K562 (cell line): ENCODE data around the gene ST7. TPM values are rescaled to one million over a fixed set of nuclear protein-coding genes. Genes with fewer than 3 reads are reported as not detected.

ENCODE experiments used
- ATAC-seq: fragments of 200-7000 bp; cut with Tn5 transposase; 3 replicates; pipeline ENCODE4 v1.9.1; 2020; ENCODE audit warnings: moderate library complexity
- BruUV-seq: library from RNA; stranded (reverse); fragments of 400-500 nt; replicated peaks from 2 replicates; lab custom pipeline; 2021; lab: Mats Ljungman, UMichigan
- CTCF ChIA-PET: fragments of 300-600 bp; formaldehyde crosslinking; extraction: SDS; loops from one replicate; lab custom pipeline; 2021; ENCODE audit warnings: low intra/inter-chr PET ratio; lab: Yijun Ruan, JAX
- POLR2A ChIA-PET: fragments of 300-600, 350-650 bp; sonication (Branson Sonifier 250); formaldehyde crosslinking; extraction: SDS; loops from one replicate; lab custom pipeline; 2021; ENCODE audit warnings: antibody characterized with exemption, inconsistent platforms; lab: Yijun Ruan, JAX
- DNase-seq, 4 experiments: peaks; one replicate each; pipeline versions ENCODE4 v3.0.0 to v3.0.0-alpha.2; 2011 to 2018; ENCODE audit warnings: low spot score in 3 of 4, mixed read lengths in 3 of 4; ENCODE audit errors: extremely low read depth in 1 of 4
- FAIRE-seq: peaks from 2 replicates; lab custom pipeline; 2011; peaks lifted over from hg19 to GRCh38; lab: Jason Lieb, UNC
- H2AFZ ChIP-seq: 2 replicates; pipeline ENCODE4 v1.6.0; 2011; ENCODE audit warnings: low read depth, low read length, control low read depth, inconsistent platforms
- H3K27ac ChIP-seq: fragments of 200-600 bp; 3 replicates; pipeline ENCODE4 v1.8.0; 2011; ENCODE audit warnings: low read depth, mild to moderate bottlenecking, control low read depth, inconsistent platforms, low read length, moderate library complexity, mixed read lengths; ENCODE audit errors: extremely low read depth
- H3K27me3 ChIP-seq, 2 experiments: fragments of 300-600 bp in 1 of 2; 2 replicates in 1 of 2; 3 replicates in 1 of 2; pipeline versions ENCODE4 v1.6.0 to v1.8.0; 2011; ENCODE audit warnings: inconsistent platforms in 2 of 2, low read length in 2 of 2, mild to moderate bottlenecking in 1 of 2, mixed read lengths in 1 of 2, moderate library complexity in 1 of 2; ENCODE audit not compliant: control insufficient read depth in 2 of 2, insufficient read depth in 2 of 2
- H3K36me3 ChIP-seq: fragments of 300-600 bp; 3 replicates; pipeline ENCODE4 v1.8.0; 2011; ENCODE audit warnings: mild to moderate bottlenecking, low read length, inconsistent platforms; ENCODE audit not compliant: control insufficient read depth, insufficient read depth
- H3K4me1 ChIP-seq, 2 experiments: fragments of 200-600 bp in 1 of 2; replicated peaks in 1 of 2; 2 replicates in 1 of 2; 3 replicates in 1 of 2; pipeline versions ENCODE4 v1.5.1 to v1.8.0; 2011; ENCODE audit warnings: inconsistent platforms in 2 of 2, low read length in 2 of 2, mild to moderate bottlenecking in 1 of 2, mixed read lengths in 1 of 2, moderate library complexity in 1 of 2; ENCODE audit not compliant: control insufficient read depth in 2 of 2, insufficient read depth in 2 of 2
- H3K4me2 ChIP-seq: 2 replicates; pipeline ENCODE4 v1.6.1; 2011; ENCODE audit warnings: low read length, control low read depth, inconsistent platforms, mixed read lengths; ENCODE audit not compliant: insufficient read depth
- H3K4me3 ChIP-seq: fragments of 200-600 bp; sonication (generic), shearing (Covaris generic); 2 replicates; pipeline ENCODE4 v1.5.1; 2016; ENCODE audit warnings: control low read depth, inconsistent platforms
- H3K79me2 ChIP-seq: fragments of 200-600 bp; 3 replicates; pipeline ENCODE4 v1.8.0; 2011; ENCODE audit warnings: low read length, inconsistent platforms; ENCODE audit not compliant: control insufficient read depth, insufficient read depth
- H3K9ac ChIP-seq, 2 experiments: 2 replicates each; pipeline versions ENCODE4 v1.6.0 to v1.6.1; 2011; ENCODE audit warnings: low read depth in 2 of 2, low read length in 2 of 2, control low read depth in 1 of 2, inconsistent platforms in 1 of 2, mild to moderate bottlenecking in 1 of 2, mixed read lengths in 1 of 2; ENCODE audit not compliant: insufficient read depth in 1 of 2
- H3K9me1 ChIP-seq: one replicate; pipeline ENCODE4 v1.6.0; 2011; ENCODE audit warnings: inconsistent platforms, mild to moderate bottlenecking, low read length, moderate library complexity; ENCODE audit not compliant: control insufficient read depth, insufficient read depth
- H3K9me3 ChIP-seq: replicated peaks from 2 replicates; pipeline ENCODE4 v1.5.1; 2011; ENCODE audit warnings: low read depth, low read length, inconsistent platforms; ENCODE audit not compliant: control insufficient read depth, insufficient read depth
- H4K20me1 ChIP-seq: replicated peaks from 2 replicates; pipeline ENCODE4 v1.6.1; 2011; ENCODE audit warnings: low read length, inconsistent platforms, mixed read lengths; ENCODE audit not compliant: control insufficient read depth, insufficient read depth
- ATF1 ChIP-seq, 2 experiments: fragments of 450-650 bp in 1 of 2; IDR thresholded peaks; 2 replicates each; pipeline ENCODE4 v1.6.1; 2016; ENCODE audit warnings: missing compliant biosample characterization in 1 of 2, missing genetic modification characterization in 1 of 2
- CBFA2T2 ChIP-seq: fragments of 450-650 bp; conservative IDR thresholded peaks from 2 replicates; pipeline ENCODE4 v1.6.1; 2017; ENCODE audit warnings: mild to moderate bottlenecking
- CHAMP1 ChIP-seq: fragments of 450-650 bp; IDR thresholded peaks from 2 replicates; pipeline ENCODE4 v1.6.1; 2016; ENCODE audit warnings: mild to moderate bottlenecking
- CHD2 ChIP-seq: IDR thresholded peaks from 2 replicates; pipeline ENCODE4 v1.6.1; 2011; ENCODE audit warnings: low read depth, low read length
- FUS ChIP-seq: fragments of 200-400 bp; formaldehyde crosslinking; optimal IDR thresholded peaks from 2 replicates; pipeline ENCODE3; 2017; ENCODE audit warnings: low read depth, low read length
- MCM7 ChIP-seq, 2 experiments: fragments of 450-650 bp; IDR thresholded peaks; 2 replicates each; pipeline ENCODE4 v1.6.1; 2016 to 2018
- PBX2 ChIP-seq, 2 experiments: IDR thresholded peaks in 1 of 2; conservative IDR thresholded peaks in 1 of 2; 2 replicates each; pipeline ENCODE4 v1.6.1; 2016; ENCODE audit warnings: low read depth in 2 of 2, mild to moderate bottlenecking in 1 of 2, missing compliant biosample characterization in 1 of 2, missing genetic modification characterization in 1 of 2, moderate library complexity in 1 of 2
- PURB ChIP-seq: sonication (generic); formaldehyde crosslinking; IDR thresholded peaks from 2 replicates; pipeline ENCODE4 v1.9.0; 2021; ENCODE audit warnings: low read depth, mild to moderate bottlenecking, missing genetic modification reagents
- RBM39 ChIP-seq: fragments of 200-400 bp; formaldehyde crosslinking; optimal IDR thresholded peaks from 2 replicates; pipeline ENCODE3; 2018; ENCODE audit warnings: low read depth, low read length
- SP2 ChIP-seq: IDR thresholded peaks from 2 replicates; pipeline ENCODE4 v1.6.1; 2011; ENCODE audit warnings: mild to moderate bottlenecking, low read depth, low read length, moderate library complexity; ENCODE audit not compliant: poor library complexity, severe bottlenecking; ENCODE audit errors: extremely low read depth
- TAF1 ChIP-seq: IDR thresholded peaks from 2 replicates; pipeline ENCODE4 v1.6.1; 2011; ENCODE audit warnings: mild to moderate bottlenecking, low read length, moderate library complexity; ENCODE audit not compliant: insufficient read depth, control insufficient read depth, severe bottlenecking; ENCODE audit errors: extremely low read depth
- XRCC4 ChIP-seq: IDR thresholded peaks from one replicate; pipeline ENCODE4 v1.6.1; 2011; ENCODE audit not compliant: insufficient read depth, insufficient read length; ENCODE audit errors: extremely low read depth
- ZC3H8 ChIP-seq: fragments of 450-650 bp; IDR thresholded peaks from 2 replicates; pipeline ENCODE4 v1.6.1; 2017
- ZNF280A ChIP-seq: fragments of 450-650 bp; IDR thresholded peaks from 2 replicates; pipeline ENCODE4 v1.6.1; 2018; ENCODE audit warnings: mild to moderate bottlenecking, low read depth; ENCODE audit not compliant: partially characterized antibody
- ZNF75A ChIP-seq: fragments of 450-650 bp; formaldehyde crosslinking; IDR thresholded peaks from 2 replicates; pipeline ENCODE4 v1.4.0; 2020; ENCODE audit warnings: mild to moderate bottlenecking
- WGBS: fragments of 100-300 bp; shearing (Covaris generic); methylation state at CpG from one replicate; pipeline ENCODE4 v1.1.6; 2016; ENCODE audit warnings: low coverage, mixed read lengths; ENCODE audit not compliant: insufficient coverage; ENCODE audit errors: missing lambda C conversion rate; 5-methylcytosine and 5-hydroxymethylcytosine counted together
- in situ Hi-C: fragments of 300-500 bp; cut with MboI; formaldehyde crosslinking; loops from 4 replicates; pipeline ENCODE4 v1.15.0; 2018; ENCODE audit warnings: inconsistent platforms, mixed read lengths
- intact Hi-C: fragments of 100-400 bp; cut with micrococcal nuclease; formaldehyde crosslinking; loops from 2 replicates; pipeline ENCODE4 v1.14.2; 2022
- polyA plus RNA-seq, 8 experiments: library from polyadenylated mRNA; depleted of rRNA in 4 of 8; stranded (reverse) in 5 of 8; unstranded in 3 of 8; fragments of >200 nt; fragmentation: Nextera tagmentation in 2 of 8; fragmentation: Illumina TruSeq in 1 of 8; extraction: Ambion mirVana in 2 of 8; extraction: Trizol in 1 of 8; gene quantifications; 2 replicates each; pipeline versions ENCODE4 v1.2.1 to v1.2.3, GENCODE V29; 2011 to 2014; ENCODE audit warnings: inconsistent platforms in 1 of 8, missing spikeins in 1 of 8
- total RNA-seq, 7 experiments: library from RNA; depleted of rRNA in 6 of 7; stranded (reverse); fragments of >200 nt in 6 of 7; fragmentation: Illumina TruSeq in 2 of 7; extraction: Trizol in 2 of 7; gene quantifications; 2 replicates each; pipeline versions ENCODE4 v1.2.1 to v1.2.3, GENCODE V29; 2011 to 2021; ENCODE audit warnings: low replicate concordance in 1 of 7

Gene ST7
- total and polyA plus RNA-seq, 9 of the 15 experiments (the other 6 are each of a cell fraction or from before 2014, with no cell fraction given), result 23.9 to 56.3 (median 36.9) TPM

- H3K27ac ChIP-seq, result no peak overlapping the region
- in situ Hi-C loops, result no loop called here
- ATAC-seq (no peak), FAIRE-seq (no peak), DNase-seq (no peak)
- no peak overlapping the region for H3K9ac ChIP-seq
- H3K9me1 ChIP-seq, result no peaks in the 10 kb centered on the region
- no peaks in the 10 kb centered on the region for H3K4me1 ChIP-seq
- H3K79me2 ChIP-seq, result peaks cover 52% of the 10 kb centered on the region
- intact Hi-C loops, result no loop called here
- H3K4me2 ChIP-seq, result no peak overlapping the region
- no peaks in the 10 kb centered on the region for H3K27me3 ChIP-seq
- H3K36me3 ChIP-seq, result no peaks in the 10 kb centered on the region; the same call in 2 of the 3 replicates
- POLR2A ChIA-PET, result interaction anchor here (1.3 kb wide), 1 partner anchor 16 kb away, joined by 6 read pairs; no protein-coding TSS in a partner anchor
- H2AFZ ChIP-seq, result no peak overlapping the region
- CTCF ChIA-PET, result no interaction called here
- H3K9me3 ChIP-seq, result no peaks in the 10 kb centered on the region
- WGBS, result 83% methylated on average over 1 of the region's 1 CpG
- no peaks in the 10 kb centered on the region for H4K20me1 ChIP-seq
- no peak overlapping the region for H3K4me3 ChIP-seq
- no TSS peak for BruUV-seq
- no peak for TF ChIP-seq CHD2
- no peak for TF ChIP-seq RBM39
- TF ChIP-seq CHAMP1, result no peak
- TF ChIP-seq ATF1 (CRISPR knock-in tag; IDR thresholded peaks at IDR 0.05), result no peak
- no peak for TF ChIP-seq ATF1 (tag; IDR thresholded peaks at IDR 0.05)
- no peak for TF ChIP-seq PBX2 (CRISPR knock-in tag; IDR thresholded peaks at IDR 0.05; ENCODE audit: low read depth)
- no peak for TF ChIP-seq PBX2 (tag; conservative IDR thresholded peaks at IDR 0.05; ENCODE audit: low read depth)
- TF ChIP-seq ZNF280A, result no peak
- TF ChIP-seq TAF1, result no peak
- no peak for TF ChIP-seq PURB (CRISPR knock-in tag)
- no peak for TF ChIP-seq ZC3H8
- no peak for TF ChIP-seq FUS
- no peak for TF ChIP-seq MCM7 (IDR thresholded peaks at IDR 0.05)
- TF ChIP-seq XRCC4, result no peak
- TF ChIP-seq SP2, result no peak
- no peak for TF ChIP-seq CBFA2T2
- TF ChIP-seq ZNF75A (CRISPR knock-in tag), result no peak
Measured at GRCh38 chr7:117062300-117062699, 109.0 kb downstream of the ST7 start.
